Sigmoid colon (tissue), 7 donors: ENCODE results near the gene SEMA3F. TPM values are rescaled to one million over a fixed set of nuclear protein-coding genes. Genes with fewer than 3 reads are reported as not detected.

ENCODE experiments used
- DNase-seq: peaks from one replicate; pipeline ENCODE4 v3.0.0-alpha.2; 2019
- H3K27ac ChIP-seq, 4 donors: fragments of 200-600 bp; sonication (generic); one replicate each; pipeline ENCODE4 v1.5.1; 2016 to 2019; ENCODE audit warnings: mild to moderate bottlenecking in 1 of 4
- H3K27me3 ChIP-seq, 3 donors: fragments of 200-600 bp; sonication (generic); one replicate each; pipeline ENCODE4 v1.5.1; 2019; ENCODE audit warnings: mild to moderate bottlenecking in 1 of 3
- H3K36me3 ChIP-seq, 4 donors: fragments of 200-600 bp; sonication (generic); one replicate each; pipeline ENCODE4 v1.5.1; 2016 to 2019
- H3K4me1 ChIP-seq, 4 donors: fragments of 200-600 bp; sonication (generic); one replicate each; pipeline ENCODE4 v1.5.1; 2017 to 2019
- H3K4me3 ChIP-seq, 4 donors: fragments of 200-600 bp; sonication (generic); one replicate each; pipeline ENCODE4 v1.5.1; 2017 to 2019; ENCODE audit warnings: mild to moderate bottlenecking in 2 of 4, moderate library complexity in 1 of 4
- H3K9me3 ChIP-seq, 4 donors: fragments of 200-600 bp in 3 of 4; sonication (generic) in 3 of 4; one replicate each; pipeline versions ENCODE4 v1.5.1 to v1.6.1; 2013 to 2019
- CTCF ChIP-seq, 4 experiments: fragments of 450-650 bp in 3 of 4; fragments of 200-600 bp in 1 of 4; IDR thresholded peaks; one replicate each; pipeline ENCODE4 v1.5.1; 2016 to 2019; ENCODE audit warnings: antibody characterized with exemption in 4 of 4, mild to moderate bottlenecking in 3 of 4, moderate library complexity in 2 of 4
- EP300 ChIP-seq, 4 donors: sonication (generic); formaldehyde crosslinking; IDR thresholded peaks; one replicate each; pipeline ENCODE4 v1.6.1; 2017; ENCODE audit warnings: antibody characterized with exemption in 4 of 4
- POLR2A ChIP-seq, 2 donors: fragments of 450-650 bp; IDR thresholded peaks; one replicate each; pipeline ENCODE4 v1.6.1; 2016; ENCODE audit warnings: antibody characterized with exemption in 2 of 2, mild to moderate bottlenecking in 2 of 2, moderate library complexity in 2 of 2
- POLR2AphosphoS5 ChIP-seq, 4 donors: sonication (generic); formaldehyde crosslinking; IDR thresholded peaks; one replicate each; pipeline ENCODE4 v1.6.1; 2017; ENCODE audit warnings: antibody characterized with exemption in 4 of 4
- WGBS, 2 donors: extraction: QIAGEN DNeasy Blood & Tissue Kit; methylation state at CpG; one replicate each; pipeline ENCODE4 v1.1.7; 2013; 5-methylcytosine and 5-hydroxymethylcytosine counted together
- intact Hi-C: fragments of 100-400 bp; cut with DNase I; formaldehyde crosslinking; loops from one replicate; pipeline ENCODE4 v1.15.1; 2023
- polyA plus RNA-seq, 3 donors: library from polyadenylated mRNA; stranded (reverse); fragments of 200-250 nt; gene quantifications; one replicate each; pipeline ENCODE4 v1.2.3, GENCODE V29; 2013
- total RNA-seq, 4 donors: library from RNA; depleted of rRNA; stranded (reverse); fragments of >200 nt; gene quantifications; one replicate each; pipeline ENCODE4 v1.1.0, GENCODE V29; 2016
- donor health status: healthy with polysubstance abuse.
- donor health status: Bipolar disorder and iron deficiency.
- donor health status: healthy.

Gene SEMA3F
- total and polyA plus RNA-seq, 7 donors, result 0.60 to 12.3 (median 7.5) TPM

- H3K36me3 ChIP-seq, result no peaks in the 10 kb centered on the region
- WGBS, 2 donors, result 82 to 83% methylated on average over 4 of the region's 4 CpGs
- TF ChIP-seq POLR2A (IDR thresholded peaks at IDR 0.05), result no peak
- TF ChIP-seq EP300 (IDR thresholded peaks at IDR 0.05), result no peak
- no peak for TF ChIP-seq POLR2AphosphoS5 (IDR thresholded peaks at IDR 0.05)
- no peak for TF ChIP-seq CTCF (IDR thresholded peaks at IDR 0.05)
- DNase-seq, result no peak
- intact Hi-C loops, result no loop called here
- peaks cover 0 to 37% (median 33%) of the 10 kb centered on the region in 4 donors for H3K4me1 ChIP-seq
- no peaks in the 10 kb centered on the region for H3K9me3 ChIP-seq
- H3K4me3 ChIP-seq, result no peak overlapping the region
- H3K27me3 ChIP-seq, result no peaks in the 10 kb centered on the region
- no peak overlapping the region for H3K27ac ChIP-seq
These were observed 27.1 kb upstream of the SEMA3F start for GRCh38 chr3:50128001-50128400.

GRCh38 chr3:50130436-50130835, 24.7 kb upstream of the SEMA3F start:
- Histone ChIP-seq H3K4me3 (no peak overlapping the region), H3K27ac (no peak overlapping the region), H3K9me3 (no peaks in the 10 kb centered on the region), H3K36me3 (no peaks in the 10 kb centered on the region), H3K27me3 (no peaks in the 10 kb centered on the region), H3K4me1 (peaks cover 0 to 19% (median 17%) of the 10 kb centered on the region in 4 donors)
- intact Hi-C loops, result no loop called here
- WGBS, 2 donors, result 96 to 99% methylated on average over 2 of the region's 2 CpGs
- TF ChIP-seq POLR2AphosphoS5 (IDR thresholded peaks at IDR 0.05) (no peak), EP300 (IDR thresholded peaks at IDR 0.05) (no peak), POLR2A (IDR thresholded peaks at IDR 0.05) (no peak), CTCF (IDR thresholded peaks at IDR 0.05) (no peak)
- no peak for DNase-seq

GRCh38 chr3:50132421-50133282, 22.5 kb upstream of the SEMA3F start:
- TF ChIP-seq POLR2A (IDR thresholded peaks at IDR 0.05), result no peak
- TF ChIP-seq POLR2AphosphoS5 (IDR thresholded peaks at IDR 0.05), result no peak
- intact Hi-C loops, result no loop called here
- Histone ChIP-seq H3K27me3 (no peaks in the 10 kb centered on the region), H3K36me3 (no peaks in the 10 kb centered on the region), H3K9me3 (no peaks in the 10 kb centered on the region), H3K4me3 (no peak overlapping the region), H3K4me1 (no peaks in the 10 kb centered on the region), H3K27ac (no peak overlapping the region)
- WGBS, 2 donors, result 71 to 80% methylated on average over 6 of the region's 6 CpGs
- no peak for DNase-seq

- TF ChIP-seq POLR2AphosphoS5 (IDR thresholded peaks at IDR 0.05) (no peak), CTCF (IDR thresholded peaks at IDR 0.05) (no peak), POLR2A (IDR thresholded peaks at IDR 0.05) (no peak), EP300 (IDR thresholded peaks at IDR 0.05) (no peak)
- intact Hi-C loops, result no loop called here
These were observed 21.9 kb upstream of the SEMA3F start for GRCh38 chr3:50133283-50133615.

GRCh38 chr3:50134367-50134766, 20.8 kb upstream of the SEMA3F start:
- H3K4me3 ChIP-seq, result no peak overlapping the region
- no peak for DNase-seq
- no peak for TF ChIP-seq EP300 (IDR thresholded peaks at IDR 0.05)
- TF ChIP-seq POLR2AphosphoS5 (IDR thresholded peaks at IDR 0.05), result no peak
- TF ChIP-seq POLR2A (IDR thresholded peaks at IDR 0.05), result no peak
- TF ChIP-seq CTCF (IDR thresholded peaks at IDR 0.05), result no peak
- no peaks in the 10 kb centered on the region for H3K36me3 ChIP-seq
- no peaks in the 10 kb centered on the region for H3K4me1 ChIP-seq
- no peaks in the 10 kb centered on the region for H3K9me3 ChIP-seq
- WGBS, 2 donors, result 43 to 60% methylated on average over 2 of the region's 2 CpGs
- no peaks in the 10 kb centered on the region for H3K27me3 ChIP-seq
- no peak overlapping the region for H3K27ac ChIP-seq
- intact Hi-C loops, result no loop called here

More at GRCh38 chr3:50133283-50133615, 21.9 kb upstream of the SEMA3F start:
- H3K27ac ChIP-seq, result no peak overlapping the region
- 72 to 84% methylated on average over 4 of the region's 4 CpGs for WGBS, 2 donors
- no peaks in the 10 kb centered on the region for H3K4me1 ChIP-seq
- DNase-seq, result no peak
- H3K36me3 ChIP-seq, result no peaks in the 10 kb centered on the region
- H3K27me3 ChIP-seq, result no peaks in the 10 kb centered on the region
- no peak overlapping the region for H3K4me3 ChIP-seq
- no peaks in the 10 kb centered on the region for H3K9me3 ChIP-seq
